DMS153 treated with DMSO at 0.1 percent for 48 hours (cell line): ENCODE measurements around the gene LRRC45.

ENCODE experiments used
- DNase-seq: peaks from one replicate; lab custom pipeline; 2025; ENCODE audit not compliant: unreplicated experiment; lab: John Stamatoyannopoulos, UW

LRRC45 gene

GRCh38 chr17:82050152-82050760 lies 27.2 kb downstream of the LRRC45 start:
- no peak for DNase-seq

- no peak for DNase-seq
Measured at GRCh38 chr17:82050761-82051641, 27.9 kb downstream of the LRRC45 start.

- peak; percentile 23 for DNase-seq
Measured at GRCh38 chr17:82051776-82052637, 28.9 kb downstream of the LRRC45 start, which contains the start of the genes GPS1 and RFNG. TSS of gene GPS1 (plus strand) at chr17:82051898. CDS start at chr17:82051932, 34 bp downstream. TSS of gene RFNG (minus strand) at chr17:82051811. CDS start at chr17:82051766, 45 bp downstream.

- DNase-seq: no peak
Measured at GRCh38 chr17:82052638-82053059, 29.5 kb downstream of the LRRC45 start.

GRCh38 chr17:82053130-82053529 lies 30.0 kb downstream of the LRRC45 start:
- no peak for DNase-seq

DNA sequence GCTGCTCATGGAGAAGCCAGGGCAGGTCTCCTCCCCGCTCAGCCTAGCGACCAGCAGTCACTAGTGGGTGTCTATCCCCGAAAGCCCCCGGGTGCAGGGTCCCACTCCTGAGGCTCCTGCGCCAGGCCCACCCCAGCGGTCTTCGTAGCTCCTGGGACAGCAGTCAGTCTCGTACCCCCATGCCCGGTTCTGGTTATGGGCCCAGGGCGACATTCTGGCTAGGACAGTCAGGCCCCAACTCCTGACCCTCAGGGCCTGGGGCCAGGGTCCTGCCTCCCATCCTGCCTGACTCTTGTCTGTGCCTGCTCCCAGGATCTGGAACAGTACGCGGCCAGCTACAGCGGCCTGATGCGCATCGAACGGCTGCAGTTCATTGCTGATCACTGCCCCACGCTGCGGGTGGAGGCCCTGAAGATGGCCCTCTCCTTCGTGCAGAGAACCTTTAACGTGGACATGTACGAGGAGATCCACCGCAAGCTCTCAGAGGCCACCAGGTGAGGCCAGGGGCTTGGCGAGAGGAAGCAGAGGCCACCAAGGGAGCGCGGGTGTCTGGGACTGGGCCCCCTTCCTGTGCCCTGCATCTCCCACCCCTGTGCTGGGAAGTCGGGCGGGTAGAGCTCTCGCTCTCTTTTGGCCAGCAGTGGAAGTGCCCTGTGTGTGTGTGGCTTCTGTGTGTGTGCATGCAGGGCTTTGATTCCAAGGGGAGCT lies 30.6 kb downstream of the LRRC45 start:
- DNase-seq: no peak

DNA sequence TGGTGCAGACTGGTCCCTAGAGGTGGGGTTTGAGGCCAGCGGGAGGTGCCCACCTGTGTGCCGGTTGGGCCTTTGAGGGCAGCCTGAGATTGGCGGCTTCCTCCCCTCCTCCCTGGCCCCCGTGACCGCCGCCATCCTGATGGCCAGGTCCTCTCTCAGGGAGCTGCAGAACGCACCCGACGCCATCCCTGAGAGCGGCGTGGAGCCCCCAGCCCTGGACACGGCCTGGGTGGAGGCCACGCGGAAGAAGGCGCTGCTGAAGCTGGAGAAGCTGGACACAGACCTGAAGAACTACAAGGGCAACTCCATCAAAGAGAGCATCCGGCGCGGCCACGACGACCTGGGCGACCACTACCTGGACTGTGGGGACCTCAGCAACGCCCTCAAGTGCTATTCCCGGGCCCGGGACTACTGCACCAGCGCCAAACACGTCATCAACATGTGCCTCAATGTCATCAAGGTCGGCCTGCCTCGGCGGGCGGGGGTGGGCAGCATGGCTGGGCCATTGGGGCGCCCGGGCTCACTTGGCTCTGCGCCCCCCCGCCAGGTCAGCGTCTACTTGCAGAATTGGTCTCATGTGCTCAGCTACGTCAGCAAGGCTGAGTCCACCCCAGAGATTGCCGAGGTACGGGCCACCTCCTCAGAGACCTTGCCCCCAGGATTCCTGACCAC lies 31.4 kb downstream of the LRRC45 start:
- DNase-seq: no peak

GRCh38 chr17:82055023-82055964 lies 32.2 kb downstream of the LRRC45 start:
- DNase-seq: no peak

DNA sequence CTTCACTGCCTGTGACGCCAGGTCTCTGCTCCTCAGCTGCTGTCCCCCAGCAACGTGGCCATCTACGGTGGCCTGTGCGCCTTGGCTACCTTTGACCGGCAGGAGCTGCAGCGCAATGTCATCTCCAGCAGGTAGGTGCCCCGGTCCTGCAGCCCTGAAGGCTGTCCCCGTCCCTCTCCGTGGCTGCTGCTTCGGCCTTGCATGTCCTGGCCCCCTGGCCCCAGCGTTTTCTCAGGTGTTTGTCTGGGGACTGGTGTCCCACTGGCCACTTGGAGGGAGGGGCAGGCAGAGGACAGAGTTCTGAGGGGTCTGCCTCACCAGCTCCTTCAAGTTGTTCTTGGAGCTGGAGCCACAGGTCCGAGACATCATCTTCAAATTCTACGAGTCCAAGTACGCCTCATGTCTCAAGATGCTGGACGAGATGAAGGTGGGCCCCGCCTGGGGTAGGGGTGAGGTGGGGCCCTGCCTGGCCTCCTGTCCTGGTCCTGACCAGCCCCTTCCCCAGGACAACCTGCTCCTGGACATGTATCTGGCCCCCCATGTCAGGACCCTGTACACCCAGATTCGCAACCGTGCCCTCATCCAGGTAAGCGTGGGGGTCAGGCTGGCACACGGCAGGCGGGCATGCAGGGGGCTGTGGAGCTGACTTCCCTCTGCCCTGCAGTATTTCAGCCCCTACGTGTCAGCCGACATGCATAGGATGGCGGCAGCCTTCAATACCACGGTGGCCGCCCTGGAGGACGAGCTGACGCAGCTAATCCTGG lies 33.0 kb downstream of the LRRC45 start:
- no peak for DNase-seq

GRCh38 chr17:82056729-82057621 lies 33.9 kb downstream of the LRRC45 start:
- no peak for DNase-seq

DNA sequence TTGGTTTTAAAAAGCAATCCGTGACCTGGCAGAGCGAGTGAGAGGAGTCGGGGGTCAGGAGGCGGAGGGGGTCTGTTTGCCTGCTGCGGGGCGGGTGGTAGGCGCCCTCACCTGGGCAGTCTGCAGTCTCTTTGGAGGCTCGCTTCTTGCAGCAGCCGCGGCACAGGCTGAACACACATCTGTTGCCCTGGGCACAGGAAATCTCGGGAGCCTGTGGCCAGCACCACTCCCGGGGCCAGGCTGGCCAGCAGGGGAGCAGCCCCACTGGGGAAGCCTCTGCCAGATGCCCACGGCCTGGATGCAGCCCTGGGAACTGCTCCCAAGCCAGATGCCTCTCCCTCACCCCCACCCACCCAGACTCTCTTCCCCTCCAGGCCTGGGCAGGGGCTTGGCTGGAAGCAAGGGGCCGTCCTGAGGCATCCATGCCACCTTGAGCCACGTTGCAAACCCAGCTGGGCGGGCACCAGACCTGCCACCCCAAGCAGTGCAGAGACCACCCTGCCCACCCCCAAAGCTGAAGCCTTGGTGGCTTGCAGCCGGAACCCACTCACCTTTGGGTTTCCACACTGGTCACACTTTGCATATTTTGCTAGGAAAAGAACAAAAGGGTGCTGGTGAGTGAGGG lies 35.2 kb downstream of the LRRC45 start:
- DNase-seq: no peak

DNA sequence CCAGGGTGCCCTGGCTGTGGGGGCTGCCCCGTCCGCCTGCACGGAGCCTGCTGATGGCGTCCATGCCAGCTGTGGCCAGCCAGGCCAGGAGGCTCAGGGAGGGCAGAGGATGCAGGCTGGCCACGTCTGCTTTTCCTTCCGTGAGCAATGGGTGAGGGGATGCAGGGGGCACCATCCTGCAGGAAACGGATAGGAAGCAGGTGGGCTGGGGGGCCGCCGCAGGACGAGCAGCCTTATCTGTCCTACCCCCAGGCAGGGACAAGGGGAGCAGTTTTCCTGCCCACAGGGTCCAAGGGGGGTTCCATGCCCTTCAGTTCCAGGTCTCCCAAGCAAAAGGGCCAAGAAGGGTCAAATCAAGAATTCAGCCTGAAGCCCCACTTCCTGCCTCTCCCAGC lies 35.7 kb downstream of the LRRC45 start:
- DNase-seq: no peak

GRCh38 chr17:82059272-82060000 lies 36.3 kb downstream of the LRRC45 start:
- no peak for DNase-seq

DNA sequence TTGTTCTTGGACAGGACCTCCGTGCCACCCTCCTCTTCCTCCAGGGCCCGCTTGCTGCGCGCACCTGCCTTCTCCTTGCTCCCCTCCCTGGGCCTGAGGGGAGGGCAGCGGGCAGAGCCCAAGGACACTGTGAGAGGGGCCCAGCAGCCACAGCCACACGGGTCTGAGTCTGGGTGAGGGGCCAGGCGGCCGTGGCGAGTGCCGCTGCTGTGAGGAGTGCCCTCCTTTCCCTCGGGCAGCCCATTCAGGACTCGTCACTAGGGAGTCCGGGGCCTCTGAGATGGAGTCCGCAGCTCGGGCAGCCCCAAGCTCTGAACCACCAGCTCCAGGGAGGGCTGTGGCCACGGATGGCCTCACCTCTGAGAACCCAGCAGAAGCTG lies 36.9 kb downstream of the LRRC45 start:
- DNase-seq: no peak

DNA sequence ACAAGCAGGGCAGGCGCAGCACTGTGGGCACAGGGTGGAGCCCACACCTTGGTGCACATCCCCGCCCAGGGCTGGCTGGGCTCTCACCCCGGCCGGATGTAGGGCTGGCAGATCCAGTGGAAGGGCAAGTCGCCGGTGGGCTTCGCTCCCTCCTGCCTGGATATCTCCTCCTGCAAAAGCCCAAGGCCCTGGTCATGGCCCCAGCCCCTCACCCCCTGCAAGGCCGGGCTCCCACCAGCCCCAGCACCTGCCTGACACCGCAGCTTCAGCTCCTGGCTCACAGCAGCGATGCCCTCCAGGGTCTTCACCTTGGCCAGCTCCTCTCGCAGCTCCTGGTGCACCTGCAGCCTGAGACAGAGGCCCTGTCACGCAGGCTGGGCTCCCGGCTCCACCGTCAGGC lies 37.5 kb downstream of the LRRC45 start:
- no peak for DNase-seq
